ENCODE results near the gene DNLZ.

DNA sequence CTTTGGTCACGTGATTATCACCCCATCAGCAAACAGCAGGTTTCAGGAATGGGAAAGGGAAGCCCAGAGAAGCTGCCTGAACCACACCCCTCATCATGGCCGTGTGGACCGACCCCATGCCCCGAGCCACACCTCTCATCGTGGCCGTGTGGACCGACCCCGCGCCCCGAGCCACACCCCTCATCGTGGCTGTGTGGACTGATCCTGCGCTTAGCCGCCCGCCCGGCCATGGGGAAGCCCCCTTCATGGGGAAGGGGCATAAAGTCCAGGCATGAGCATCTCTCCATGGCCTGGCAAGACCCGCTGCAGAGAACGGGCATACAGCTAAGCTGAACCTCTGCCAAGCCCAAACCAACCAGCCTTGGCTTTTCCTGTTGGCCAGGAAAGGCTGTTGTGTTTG lies 30.0 kb upstream of the DNLZ start:
- TF ChIP-seq CTCF (IDR thresholded peaks at IDR 0.05 in 2 of 3, conservative IDR thresholded peaks at IDR 0.05 in 1 of 3; ENCODE audit: control insufficient read depth in 2 of 3, extremely low read depth in 1 of 3, insufficient read depth in 1 of 3, low read depth in 3 of 3, low read length in 3 of 3) = no peak
- TF ChIP-seq TCF3 (IDR thresholded peaks at IDR 0.05; ENCODE audit: borderline replicate concordance, insufficient read depth, low read depth, low read length) = no peak
- TF ChIP-seq YY1 (IDR thresholded peaks at IDR 0.05; ENCODE audit: low read depth, low read length) = no peak
- TF ChIP-seq JUNB (IDR thresholded peaks at IDR 0.05) = no peak
- TF ChIP-seq ZBTB11 (CRISPR knock-in tag; IDR thresholded peaks at IDR 0.05) = no peak

Measured in GM12878 (cell line).